DLD1 (cell line): ENCODE results near the gene EPB41.
"Not testable (repeated sequence)": the region's sequence is repeated elsewhere in the genome, so short reads cannot be mapped to it uniquely, and the experiment has no call there.

Experiments
- in situ Hi-C: cut with HindIII; loops from 2 replicates; pipeline ENCODE4 v1.10.0; 2017; ENCODE audit warnings: low sequenced_read_pairs

The EPB41 gene

DNA sequence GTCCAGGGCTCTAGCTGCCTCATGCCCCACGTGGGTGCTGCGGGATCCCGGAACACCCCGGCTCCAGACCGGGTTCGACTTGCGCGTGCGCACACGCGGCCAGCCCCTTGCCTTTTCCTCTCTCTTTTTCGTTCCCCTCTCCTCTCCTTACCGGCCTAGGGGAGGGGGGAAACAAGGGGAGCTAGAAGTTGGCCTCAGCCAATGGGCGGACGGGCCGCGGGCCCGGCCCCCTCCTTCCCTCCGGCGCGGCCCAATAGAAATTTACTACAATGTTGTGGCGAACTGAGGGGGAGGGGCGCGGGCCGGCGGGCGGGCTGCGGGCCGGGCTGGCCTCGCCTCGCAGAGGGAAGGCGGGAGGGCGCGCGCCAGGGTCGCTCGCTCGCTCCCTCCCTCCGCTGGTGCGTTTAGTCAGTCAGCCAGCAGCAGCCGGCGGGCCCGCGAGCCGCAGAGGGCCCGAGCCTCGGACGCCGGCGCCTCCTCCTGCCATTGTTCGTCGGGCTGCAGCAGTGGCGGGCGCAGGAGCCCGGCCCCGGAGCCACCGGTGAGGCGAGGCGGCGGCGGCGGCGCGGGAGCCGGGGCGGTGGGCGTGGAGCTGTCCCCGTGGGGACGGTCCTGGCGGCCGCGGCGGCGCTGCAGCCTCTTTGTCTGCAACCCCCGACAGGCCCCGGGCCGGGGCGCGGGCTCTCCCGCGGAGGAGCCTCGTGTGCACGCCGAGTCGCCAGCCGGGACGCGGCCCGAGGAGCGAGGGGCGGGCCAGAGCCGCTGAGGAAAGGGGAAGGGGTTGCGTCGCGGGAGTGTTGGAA lies at the start of gene EPB41:
Gene EPB41 (plus strand): TSS at position 342 of the 803 bp plus-strand sequence. CDS start 72,869 bp downstream, outside the sequence.
- in situ Hi-C loops = no loop called here

DNA sequence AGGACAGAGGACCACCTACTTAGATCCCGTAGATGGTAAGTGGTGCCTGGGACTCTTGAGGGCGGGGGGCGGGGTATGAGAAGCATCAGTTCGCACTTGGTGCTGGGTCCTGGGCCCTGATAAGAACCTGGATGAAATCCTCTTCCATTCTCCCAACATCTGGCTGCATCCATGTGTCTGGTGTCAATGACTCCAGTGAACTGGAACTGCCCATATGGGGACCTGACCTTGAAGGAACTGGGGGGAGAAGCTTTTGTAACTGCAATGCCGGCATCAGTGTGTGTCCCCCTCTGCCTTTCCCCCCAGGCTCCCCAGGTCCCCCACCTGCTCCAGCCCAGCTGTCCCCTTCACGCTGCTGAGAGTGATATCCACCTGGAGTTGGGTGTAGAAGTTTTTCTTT lies 49.7 kb upstream of the EPB41 start:
- in situ Hi-C loops = no loop called here

DNA sequence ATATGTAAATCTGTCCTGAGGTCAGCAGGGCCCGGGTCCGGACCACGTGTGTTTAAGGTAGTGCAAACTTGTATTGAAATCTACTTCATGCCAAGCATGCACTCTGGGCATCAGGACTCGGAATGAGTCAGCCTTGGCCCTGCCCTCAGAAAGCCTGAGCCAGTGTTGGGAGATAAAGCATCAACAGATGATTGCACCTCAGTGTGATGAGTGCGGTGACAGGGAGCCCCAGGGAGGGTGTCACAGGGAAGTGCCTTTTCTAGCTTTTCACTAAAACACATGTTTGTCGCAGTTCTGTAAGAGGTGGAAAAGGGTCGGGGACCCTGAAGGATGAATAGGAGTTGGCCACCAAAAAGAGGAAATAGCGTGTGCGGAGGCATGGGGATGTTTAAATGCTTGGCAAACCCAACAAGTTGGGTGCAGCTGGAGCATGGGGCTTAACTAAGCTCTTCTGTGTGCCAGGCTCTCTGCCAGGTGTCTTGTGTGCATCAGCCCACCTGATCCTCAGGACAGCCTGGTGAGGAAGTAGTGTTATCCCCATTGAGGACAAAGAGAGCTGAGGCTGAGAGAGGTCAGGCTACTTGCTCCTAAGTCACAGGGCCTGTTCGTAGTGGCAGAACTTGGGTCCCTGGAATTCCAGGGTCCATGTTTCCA lies 48.2 kb upstream of the EPB41 start:
- in situ Hi-C loops = no loop called here

DNA sequence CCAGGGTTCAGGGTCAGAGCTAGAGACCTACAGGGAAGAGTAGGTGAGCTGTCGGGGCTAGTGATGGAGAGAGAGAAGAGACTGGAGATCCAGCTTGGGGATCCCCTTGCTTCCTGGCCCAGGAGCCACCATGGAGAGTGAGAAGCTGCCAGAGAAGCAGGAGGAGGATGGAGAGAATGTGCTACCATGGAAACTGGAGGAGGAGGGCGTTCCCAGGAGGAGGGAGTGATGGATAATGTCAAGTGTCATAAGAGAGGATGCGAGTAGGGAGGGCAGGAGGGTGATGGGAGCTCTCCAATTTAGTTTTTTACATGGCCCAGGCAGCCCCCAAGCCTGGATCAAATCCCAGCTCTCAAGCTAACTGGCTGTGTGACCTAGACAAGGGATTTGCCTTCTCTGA lies 46.5 kb upstream of the EPB41 start:
- in situ Hi-C loops = no loop called here

- in situ Hi-C loops = no loop called here
Measured at GRCh38 chr1:28869952-28870351, 44.4 kb upstream of the EPB41 start.

- in situ Hi-C loops = no loop called here
Measured at GRCh38 chr1:28871631-28872401, 42.6 kb upstream of the EPB41 start.

GRCh38 chr1:28875134-28875533 lies 39.2 kb upstream of the EPB41 start:
- in situ Hi-C loops = not testable (repeated sequence)

DNA sequence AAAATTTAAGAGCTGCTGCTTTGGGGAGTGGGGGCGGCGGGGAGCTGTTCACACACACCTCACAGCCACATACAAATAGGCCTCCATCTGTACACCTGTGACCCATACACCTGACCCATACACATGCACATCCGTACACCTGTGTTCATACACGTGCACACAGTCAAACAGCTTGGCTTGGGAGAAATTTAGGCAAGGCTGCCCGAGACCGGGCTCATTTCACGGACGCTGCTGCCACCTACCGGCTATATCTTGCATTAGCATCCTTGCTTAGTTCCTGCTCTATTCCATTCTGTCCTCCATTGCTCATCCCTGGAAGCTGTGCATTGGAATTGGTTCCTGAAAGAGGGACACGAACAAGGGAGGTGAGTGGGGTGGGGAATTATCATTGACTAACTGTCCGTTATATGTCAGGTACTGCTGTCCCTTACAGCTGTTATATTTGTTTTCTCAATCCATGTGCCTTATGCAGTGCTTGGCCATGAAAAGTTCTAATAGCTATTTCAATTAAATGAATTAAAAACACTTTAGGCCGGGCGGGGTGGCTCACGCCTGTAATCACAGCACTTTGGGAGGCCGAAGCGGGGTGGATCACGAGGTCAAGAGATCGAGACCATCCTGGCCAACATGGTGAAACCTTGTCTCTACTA lies 37.1 kb upstream of the EPB41 start:
- in situ Hi-C loops = no loop called here

DNA sequence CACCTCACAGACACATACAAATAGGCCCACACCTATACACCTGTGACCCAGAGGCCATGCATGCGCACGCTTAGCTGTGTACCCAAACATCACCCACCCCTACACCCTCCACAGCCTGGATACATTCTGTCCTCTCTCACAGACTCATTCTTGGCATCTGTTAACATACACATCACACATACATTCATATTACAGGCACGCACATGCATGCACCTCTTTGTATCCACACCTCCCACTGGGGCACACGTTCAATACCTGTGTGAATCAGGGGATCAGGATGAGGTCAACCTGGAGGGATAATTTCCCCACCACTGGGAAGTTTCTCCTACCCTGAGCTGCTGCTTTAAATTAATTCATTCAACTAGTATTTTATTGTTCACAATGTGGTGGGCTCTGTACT lies 35.6 kb upstream of the EPB41 start:
- in situ Hi-C loops = no loop called here

GRCh38 chr1:28882009-28882628 lies 32.2 kb upstream of the EPB41 start:
- in situ Hi-C loops = no loop called here

- in situ Hi-C loops = no loop called here
Measured at GRCh38 chr1:28883242-28883616, 31.1 kb upstream of the EPB41 start.

DNA sequence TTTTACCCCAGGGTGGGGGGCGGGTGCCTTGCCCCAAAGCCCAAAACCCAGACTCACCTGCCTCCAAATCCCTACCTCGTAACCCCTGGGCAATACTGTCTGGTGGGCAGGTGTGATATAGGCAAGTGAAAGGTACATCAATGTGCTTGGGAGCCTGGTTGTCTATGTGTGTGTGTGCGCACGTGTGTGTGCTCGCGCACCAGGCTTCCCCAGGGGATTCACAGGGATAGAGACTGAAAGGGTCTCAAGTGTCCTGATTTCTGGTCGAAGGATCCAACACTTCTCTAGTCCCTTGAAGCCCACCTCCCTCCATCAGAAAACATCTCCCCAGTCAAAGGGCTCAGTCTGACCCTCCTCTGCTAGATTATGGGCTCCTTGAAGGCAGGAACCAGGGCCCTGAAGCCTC lies 28.9 kb upstream of the EPB41 start:
- in situ Hi-C loops = no loop called here

- in situ Hi-C loops = no loop called here
Measured at GRCh38 chr1:28885977-28886730, 28.2 kb upstream of the EPB41 start.

DNA sequence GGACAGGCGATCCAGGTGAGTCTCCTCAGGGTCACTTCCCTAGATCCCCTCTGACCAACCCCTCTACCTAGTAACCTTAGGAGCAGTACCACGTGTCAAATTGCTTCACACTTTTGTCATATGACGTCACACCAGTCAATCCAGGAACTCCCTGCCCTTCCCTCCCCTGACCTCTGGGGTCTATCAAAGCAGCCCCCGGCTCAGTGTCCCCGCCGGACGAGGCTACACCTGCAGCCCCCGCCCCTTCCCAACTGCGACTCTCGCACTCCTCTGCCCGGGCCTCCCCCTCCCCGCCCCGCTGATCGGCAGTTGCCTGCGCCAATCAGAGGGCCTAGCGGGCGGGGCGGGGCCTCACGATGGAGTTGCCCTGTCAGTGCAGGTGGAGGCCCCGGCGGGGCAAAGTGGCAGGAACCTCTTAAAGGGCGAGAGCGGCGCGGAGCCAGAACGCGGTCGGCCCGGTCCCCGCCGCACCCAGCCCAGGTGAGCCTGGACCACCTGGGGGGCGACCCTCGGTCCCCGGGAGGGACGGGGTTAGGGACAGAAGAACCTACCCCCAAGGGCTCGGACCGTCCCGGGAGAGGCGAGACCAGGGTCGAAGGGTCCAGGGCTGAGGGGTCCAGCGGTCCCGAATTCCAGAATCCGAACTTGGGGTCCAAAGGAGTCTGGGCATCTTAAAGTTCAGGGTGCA lies 27.5 kb upstream of the EPB41 start:
- in situ Hi-C loops = no loop called here

DNA sequence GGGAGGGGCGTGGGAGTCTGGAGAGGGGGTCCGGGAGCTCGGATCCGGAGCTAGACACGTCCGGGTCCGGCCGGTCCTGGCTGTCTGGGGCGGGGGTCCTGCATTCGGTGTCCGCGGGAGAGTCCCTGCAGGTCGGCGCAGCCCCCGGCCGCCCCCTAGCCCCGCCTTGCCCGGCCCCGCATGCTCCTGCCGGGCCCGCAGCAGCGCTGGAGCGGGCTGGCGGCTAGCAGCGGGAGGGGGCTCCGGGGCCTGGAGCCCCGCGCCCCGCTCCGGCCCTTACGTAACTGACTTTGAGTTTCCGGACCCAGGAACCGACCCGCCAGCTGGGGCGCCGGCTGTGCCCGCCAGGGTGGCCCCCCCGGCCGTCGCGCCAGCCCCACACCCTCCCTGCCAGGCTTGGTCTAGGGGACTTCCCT lies 26.9 kb upstream of the EPB41 start:
- in situ Hi-C loops = no loop called here

GRCh38 chr1:28887835-28888682 lies 26.3 kb upstream of the EPB41 start:
- in situ Hi-C loops = no loop called here

DNA sequence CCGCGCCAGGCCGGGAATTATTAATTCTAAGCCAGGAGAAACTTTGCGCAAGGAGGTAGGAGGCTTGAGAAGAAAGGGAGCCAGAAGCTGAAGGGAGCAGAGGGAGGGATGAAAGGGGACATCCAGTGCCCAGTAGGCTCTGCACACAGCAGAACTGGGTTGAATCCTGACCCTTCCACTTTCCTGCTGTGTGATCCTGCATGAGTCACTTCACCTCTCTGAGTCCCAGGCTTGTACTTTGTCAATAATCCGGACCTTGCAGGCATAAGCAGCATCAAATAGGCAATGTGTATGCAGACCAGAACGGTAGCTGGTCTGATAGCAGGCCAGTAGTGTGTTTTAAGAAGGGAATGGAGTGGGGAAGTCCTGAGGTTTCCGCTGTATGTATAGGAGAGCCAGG lies 25.5 kb upstream of the EPB41 start:
- in situ Hi-C loops = no loop called here

GRCh38 chr1:28889357-28889756 lies 25.0 kb upstream of the EPB41 start:
- in situ Hi-C loops = no loop called here

DNA sequence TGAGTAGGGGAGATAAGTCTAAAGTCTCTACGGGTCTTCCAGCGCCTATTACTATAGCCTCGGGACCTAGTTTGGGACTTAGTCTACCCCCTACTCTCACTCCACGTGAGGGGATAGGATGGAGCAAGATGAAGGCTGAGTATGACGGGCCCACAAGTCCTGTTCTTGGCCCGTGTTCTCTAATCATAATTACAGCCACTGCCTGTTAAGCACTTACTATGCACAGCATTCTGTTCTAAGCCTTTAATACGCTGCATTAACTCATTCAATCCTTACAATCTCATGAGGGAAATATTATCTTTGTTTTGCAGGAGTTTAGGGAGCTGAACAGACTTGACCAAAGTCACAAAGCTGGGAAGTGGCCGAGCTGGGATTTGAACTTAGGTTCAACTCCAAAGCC lies 23.9 kb upstream of the EPB41 start:
- in situ Hi-C loops = no loop called here
